ENCODE measurements around the gene LAD1.
A peak's percentile ranks its signal among the peaks of the same experiment; 100 is the strongest.

Gene LAD1

GRCh38 chr1:201391651-201392511 is 7.2 kb downstream of the LAD1 start:
- DNase-seq (ENCODE audit: low read depth, low spot score), result no peak

- DNase-seq (ENCODE audit: low read depth, low spot score), result no peak
These were observed 7.9 kb downstream of the LAD1 start for GRCh38 chr1:201391225-201391624.

GRCh38 chr1:201389051-201389450 is 10.1 kb downstream of the LAD1 start:
- no peak for DNase-seq (ENCODE audit: low read depth, low spot score)

GRCh38 chr1:201386208-201386607 is 12.9 kb downstream of the LAD1 start:
- no peak for DNase-seq (ENCODE audit: low read depth, low spot score)

GRCh38 chr1:201385299-201385891 is 13.7 kb downstream of the LAD1 start:
- no peak for DNase-seq (ENCODE audit: low read depth, low spot score)

GRCh38 chr1:201384406-201384782 is 14.7 kb downstream of the LAD1 start:
- no peak for DNase-seq (ENCODE audit: low read depth, low spot score)

- DNase-seq (ENCODE audit: low read depth, low spot score), result no peak
These were observed 15.3 kb downstream of the LAD1 start for GRCh38 chr1:201383647-201384405.

GRCh38 chr1:201381130-201381529 is 18.0 kb downstream of the LAD1 start:
- DNase-seq (ENCODE audit: low read depth, low spot score), result no peak

GRCh38 chr1:201379733-201380242 is 19.3 kb downstream of the LAD1 start:
- no peak for DNase-seq (ENCODE audit: low read depth, low spot score)

GRCh38 chr1:201378804-201379203 is 20.3 kb downstream of the LAD1 start:
- no peak for DNase-seq (ENCODE audit: low read depth, low spot score)

- DNase-seq (ENCODE audit: low read depth, low spot score), result no peak
These were observed 21.5 kb downstream of the LAD1 start, which contains the start of gene TNNT2 for GRCh38 chr1:201377611-201378092. Gene TNNT2 (minus strand): TSS chr1:201377680. CDS start chr1:201373254, 4,426 bp downstream.

- DNase-seq (ENCODE audit: low read depth, low spot score), result peak; percentile 99
These were observed 22.4 kb downstream of the LAD1 start for GRCh38 chr1:201376464-201377374.

- DNase-seq (ENCODE audit: low read depth, low spot score), result no peak
These were observed 23.0 kb downstream of the LAD1 start for GRCh38 chr1:201376107-201376463.

- DNase-seq (ENCODE audit: low read depth, low spot score), result no peak
These were observed 24.0 kb downstream of the LAD1 start for GRCh38 chr1:201375169-201375568.

GRCh38 chr1:201374364-201374763 is 24.8 kb downstream of the LAD1 start:
- DNase-seq (ENCODE audit: low read depth, low spot score), result no peak

- no peak for DNase-seq (ENCODE audit: low read depth, low spot score)
These were observed 27.3 kb downstream of the LAD1 start for GRCh38 chr1:201371792-201372191.

- no peak for DNase-seq (ENCODE audit: low read depth, low spot score)
These were observed 27.8 kb downstream of the LAD1 start for GRCh38 chr1:201371276-201371675.

GRCh38 chr1:201370500-201370899 is 28.6 kb downstream of the LAD1 start:
- no peak for DNase-seq (ENCODE audit: low read depth, low spot score)

- no peak for DNase-seq (ENCODE audit: low read depth, low spot score)
These were observed 29.9 kb downstream of the LAD1 start for GRCh38 chr1:201369209-201369608.

- no peak for DNase-seq (ENCODE audit: low read depth, low spot score)
These were observed 32.4 kb downstream of the LAD1 start for GRCh38 chr1:201366696-201367095.

- DNase-seq (ENCODE audit: low read depth, low spot score), result no peak
These were observed 33.9 kb downstream of the LAD1 start for GRCh38 chr1:201365251-201365650.

Measured in iPS DF 19.7 (cell line).